ENCODE measurements around the gene HDAC4. TPM values are rescaled to one million over a fixed set of nuclear protein-coding genes. Genes with fewer than 3 reads are reported as not detected.

The HDAC4 gene
- total and polyA plus RNA-seq, 10 of the 15 experiments (the other 5 are each of a cell fraction or from before 2014, with no cell fraction given) = 0.22 to 15.7 (median 4.8) TPM

DNA sequence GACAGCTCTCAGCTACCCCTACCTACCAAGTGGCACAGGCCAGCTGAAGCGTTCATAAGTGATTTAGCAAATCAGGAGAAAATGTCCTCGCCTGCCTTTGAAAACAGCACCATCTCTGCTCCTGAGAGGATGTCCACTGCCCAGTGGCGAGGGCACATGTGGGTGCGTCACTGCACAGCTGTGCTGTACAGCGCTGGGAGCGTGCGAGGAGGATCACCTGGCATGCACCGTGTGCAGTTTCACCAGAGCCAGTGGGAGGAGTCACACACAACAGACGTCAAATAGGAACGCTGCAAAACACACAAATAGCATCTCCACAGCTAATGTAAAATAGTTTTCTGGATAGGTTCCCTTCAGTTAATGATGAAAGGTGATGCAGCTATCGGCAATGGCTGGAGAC lies 154.1 kb downstream of the HDAC4 start:
- Histone ChIP-seq H3K9me3 (replicated peaks; ENCODE audit: control insufficient read depth, insufficient read depth, low read length) (no peaks in the 10 kb centered on the region), H4K20me1 (ENCODE audit: control insufficient read depth, insufficient read depth) (no peaks in the 10 kb centered on the region; the same call in 1 of the 2 replicates), H3K9ac (ENCODE audit: control insufficient read depth, insufficient read depth, low read length) (no peak overlapping the region), H3K27me3 (replicated peaks in 1 of 2; ENCODE audit: control insufficient read depth in 2 of 2, insufficient read depth in 2 of 2, low read length in 1 of 2) (no peaks in the 10 kb centered on the region), H3K4me3 (no peak overlapping the region), H3K79me2 (ENCODE audit: control insufficient read depth, insufficient read depth, low read length) (no peaks in the 10 kb centered on the region), H3K4me1 (ENCODE audit: control insufficient read depth, insufficient read depth, low read length) (no peaks in the 10 kb centered on the region), H2AFZ (ENCODE audit: control insufficient read depth, low read depth, low read length) (no peak overlapping the region), H3K27ac (ENCODE audit: control insufficient read depth, insufficient read depth) (no peak overlapping the region), H3K36me3 (ENCODE audit: control insufficient read depth in 2 of 2, insufficient read depth in 2 of 2, low read length in 1 of 2) (no peaks in the 10 kb centered on the region), H3K4me2 (ENCODE audit: control insufficient read depth, insufficient read depth) (no peak overlapping the region)
- POLR2A ChIA-PET = no interaction called here
- DNase-seq (ENCODE audit: low read depth, low spot score) (no peak), FAIRE-seq (no peak), ATAC-seq (no peak)
- intact Hi-C loops (cut with micrococcal nuclease; ENCODE audit: unreplicated experiment) = no loop called here
- BruUV-seq (replicated peaks) = no TSS peak
- WGBS (ENCODE audit: insufficient coverage, insufficient replicate concordance, low lambda C conversion rate, missing lambda C conversion rate) = 87% methylated on average over 11 of the region's 11 CpGs
- CTCF ChIA-PET = no interaction called here
- no peak for TF ChIP-seq SRF (IDR thresholded peaks at IDR 0.05; ENCODE audit: low read depth in 2 of 2, low read length in 2 of 2)
- TF ChIP-seq, protein P1, sequence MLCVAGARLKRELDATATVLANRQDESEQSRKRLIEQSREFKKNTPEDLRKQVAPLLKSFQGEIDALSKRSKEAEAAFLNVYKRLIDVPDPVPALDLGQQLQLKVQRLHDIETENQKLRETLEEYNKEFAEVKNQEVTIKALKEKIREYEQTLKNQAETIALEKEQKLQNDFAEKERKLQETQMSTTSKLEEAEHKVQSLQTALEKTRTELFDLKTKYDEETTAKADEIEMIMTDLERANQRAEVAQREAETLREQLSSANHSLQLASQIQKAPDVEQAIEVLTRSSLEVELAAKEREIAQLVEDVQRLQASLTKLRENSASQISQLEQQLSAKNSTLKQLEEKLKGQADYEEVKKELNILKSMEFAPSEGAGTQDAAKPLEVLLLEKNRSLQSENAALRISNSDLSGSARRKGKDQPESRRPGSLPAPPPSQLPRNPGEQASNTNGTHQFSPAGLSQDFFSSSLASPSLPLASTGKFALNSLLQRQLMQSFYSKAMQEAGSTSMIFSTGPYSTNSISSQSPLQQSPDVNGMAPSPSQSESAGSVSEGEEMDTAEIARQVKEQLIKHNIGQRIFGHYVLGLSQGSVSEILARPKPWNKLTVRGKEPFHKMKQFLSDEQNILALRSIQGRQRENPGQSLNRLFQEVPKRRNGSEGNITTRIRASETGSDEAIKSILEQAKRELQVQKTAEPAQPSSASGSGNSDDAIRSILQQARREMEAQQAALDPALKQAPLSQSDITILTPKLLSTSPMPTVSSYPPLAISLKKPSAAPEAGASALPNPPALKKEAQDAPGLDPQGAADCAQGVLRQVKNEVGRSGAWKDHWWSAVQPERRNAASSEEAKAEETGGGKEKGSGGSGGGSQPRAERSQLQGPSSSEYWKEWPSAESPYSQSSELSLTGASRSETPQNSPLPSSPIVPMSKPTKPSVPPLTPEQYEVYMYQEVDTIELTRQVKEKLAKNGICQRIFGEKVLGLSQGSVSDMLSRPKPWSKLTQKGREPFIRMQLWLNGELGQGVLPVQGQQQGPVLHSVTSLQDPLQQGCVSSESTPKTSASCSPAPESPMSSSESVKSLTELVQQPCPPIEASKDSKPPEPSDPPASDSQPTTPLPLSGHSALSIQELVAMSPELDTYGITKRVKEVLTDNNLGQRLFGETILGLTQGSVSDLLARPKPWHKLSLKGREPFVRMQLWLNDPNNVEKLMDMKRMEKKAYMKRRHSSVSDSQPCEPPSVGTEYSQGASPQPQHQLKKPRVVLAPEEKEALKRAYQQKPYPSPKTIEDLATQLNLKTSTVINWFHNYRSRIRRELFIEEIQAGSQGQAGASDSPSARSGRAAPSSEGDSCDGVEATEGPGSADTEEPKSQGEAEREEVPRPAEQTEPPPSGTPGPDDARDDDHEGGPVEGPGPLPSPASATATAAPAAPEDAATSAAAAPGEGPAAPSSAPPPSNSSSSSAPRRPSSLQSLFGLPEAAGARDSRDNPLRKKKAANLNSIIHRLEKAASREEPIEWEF (IDR thresholded peaks at IDR 0.05; ENCODE audit: insufficient replicate concordance, low read depth, low read length) = no peak
- no peak for TF ChIP-seq ATF7 (IDR thresholded peaks at IDR 0.05; ENCODE audit: low read depth)
- TF ChIP-seq NR2F1 (conservative IDR thresholded peaks at IDR 0.05) = no peak
- TF ChIP-seq NFIC (IDR thresholded peaks at IDR 0.05; ENCODE audit: low read depth, low read length) = no peak
- TF ChIP-seq SMAD1 (IDR thresholded peaks at IDR 0.05; ENCODE audit: low read depth, partially characterized antibody) = no peak
- TF ChIP-seq ZNF384 (IDR thresholded peaks at IDR 0.05; ENCODE audit: borderline replicate concordance, low read depth, low read length) = no peak
- TF ChIP-seq ASH2L (IDR thresholded peaks at IDR 0.05; ENCODE audit: borderline replicate concordance, low read depth) = no peak
- TF ChIP-seq CHD2 (IDR thresholded peaks at IDR 0.05; ENCODE audit: borderline replicate concordance, low read depth, low read length) = no peak
- TF ChIP-seq, protein P2, sequence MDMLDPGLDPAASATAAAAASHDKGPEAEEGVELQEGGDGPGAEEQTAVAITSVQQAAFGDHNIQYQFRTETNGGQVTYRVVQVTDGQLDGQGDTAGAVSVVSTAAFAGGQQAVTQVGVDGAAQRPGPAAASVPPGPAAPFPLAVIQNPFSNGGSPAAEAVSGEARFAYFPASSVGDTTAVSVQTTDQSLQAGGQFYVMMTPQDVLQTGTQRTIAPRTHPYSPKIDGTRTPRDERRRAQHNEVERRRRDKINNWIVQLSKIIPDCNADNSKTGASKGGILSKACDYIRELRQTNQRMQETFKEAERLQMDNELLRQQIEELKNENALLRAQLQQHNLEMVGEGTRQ (IDR thresholded peaks at IDR 0.05; ENCODE audit: borderline replicate concordance, low read depth, low read length) = no peak
- TF ChIP-seq LARP7 (IDR thresholded peaks at IDR 0.05) = no peak
- no peak for TF ChIP-seq ZNF274 (IDR thresholded peaks at IDR 0.05; ENCODE audit: insufficient read depth, insufficient read length)
- SMC1A ChIA-PET (ENCODE audit: uncharacterized antibody, unreplicated experiment) = interaction anchor here (1.1 kb wide), 1 partner anchor 11 kb away, joined by 3 read pairs; no protein-coding TSS in a partner anchor
- in situ Hi-C loops (cut with MboI) = no loop called here
- RAD21 ChIA-PET (ENCODE audit: unreplicated experiment) = no interaction called here

All from GM12878 (cell line).